ENCODE measurements around the gene IFNLR1. TPM values are rescaled to one million over a fixed set of nuclear protein-coding genes. Genes with fewer than 3 reads are reported as not detected.

The IFNLR1 gene
- total and polyA plus RNA-seq, 4 donors: 0.15 to 1.9 (median 0.32) TPM

DNA sequence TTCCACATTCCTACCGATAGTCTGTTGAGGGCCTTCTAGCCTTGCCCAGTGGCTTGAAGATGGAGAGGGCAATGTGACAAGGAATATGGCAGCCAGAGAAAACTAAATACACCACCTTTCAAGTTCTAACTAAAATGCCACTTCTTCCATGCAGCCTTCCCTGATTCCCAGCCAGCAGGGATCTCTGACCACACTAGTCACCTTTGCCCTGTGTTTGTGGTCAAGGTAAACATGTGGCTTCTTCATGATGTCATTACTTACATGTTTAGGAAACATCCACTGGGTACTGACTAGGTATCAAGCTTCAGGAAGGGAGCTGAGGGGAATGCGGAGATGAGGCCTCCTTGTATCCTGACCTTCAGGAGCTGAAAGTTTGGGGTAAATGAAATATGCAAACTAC lies 21.6 kb downstream of the IFNLR1 start:
- Histone ChIP-seq H3K27me3 (ENCODE audit: control insufficient read depth in 1 of 2, insufficient read depth in 2 of 2, low read length in 1 of 2) (no peaks in the 10 kb centered on the region), H3K36me3 (ENCODE audit: control insufficient read depth in 1 of 2, insufficient read depth in 2 of 2, low read length in 1 of 2) (no peaks in the 10 kb centered on the region), H3K4me3 (ENCODE audit: low read length in 2 of 2) (no peak overlapping the region), H3K9me3 (ENCODE audit: control insufficient read depth, low read length) (no peaks in the 10 kb centered on the region), H3K4me1 (ENCODE audit: control insufficient read depth in 1 of 2, insufficient read depth in 2 of 2, low read length in 2 of 2) (no peaks in the 10 kb centered on the region), H3K27ac (ENCODE audit: low read depth in 1 of 2, low read length in 2 of 2) (no peak overlapping the region)
- WGBS, 2 donors: 96 to 97% methylated on average over 2 of the region's 2 CpGs
- intact Hi-C loops (cut with DNase I): no loop called here
- ATAC-seq (ENCODE audit: low FRiP score) (no peak), DNase-seq (no peak)

DNA sequence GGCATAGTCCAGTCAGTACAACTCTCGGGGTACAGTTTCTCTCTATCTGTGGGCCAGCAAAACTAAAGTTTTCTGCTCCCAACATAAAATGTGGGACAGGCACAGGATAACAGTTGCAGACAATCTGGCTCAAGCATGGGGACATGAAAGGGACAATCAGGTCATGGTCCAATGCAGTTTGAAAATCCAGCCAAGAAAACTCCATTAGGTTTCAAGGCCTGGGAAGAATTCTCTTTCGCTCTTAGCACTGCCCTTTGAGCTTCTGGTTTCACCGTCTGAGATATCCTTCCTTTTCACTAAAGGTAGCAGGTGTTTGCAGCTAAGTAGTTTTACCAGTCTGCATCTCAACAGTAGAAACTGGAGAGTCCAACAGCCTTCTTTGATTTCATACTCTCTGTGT lies 23.1 kb downstream of the IFNLR1 start:
- no peaks in the 10 kb centered on the region for H3K27me3 ChIP-seq (ENCODE audit: control insufficient read depth in 1 of 2, insufficient read depth in 2 of 2, low read length in 1 of 2)
- no peaks in the 10 kb centered on the region for H3K9me3 ChIP-seq (ENCODE audit: control insufficient read depth, low read length)
- ATAC-seq (ENCODE audit: low FRiP score) (no peak), DNase-seq (no peak)
- no peaks in the 10 kb centered on the region for H3K36me3 ChIP-seq (ENCODE audit: control insufficient read depth in 1 of 2, insufficient read depth in 2 of 2, low read length in 1 of 2)
- intact Hi-C loops (cut with DNase I): no loop called here
- H3K4me1 ChIP-seq (ENCODE audit: control insufficient read depth in 1 of 2, insufficient read depth in 2 of 2, low read length in 2 of 2): no peaks in the 10 kb centered on the region
- H3K27ac ChIP-seq (ENCODE audit: low read depth in 1 of 2, low read length in 2 of 2): no peak overlapping the region
- H3K4me3 ChIP-seq (ENCODE audit: low read length in 2 of 2): no peak overlapping the region
- WGBS, 2 donors: 90 to 98% methylated on average over 3 of the region's 3 CpGs

DNA sequence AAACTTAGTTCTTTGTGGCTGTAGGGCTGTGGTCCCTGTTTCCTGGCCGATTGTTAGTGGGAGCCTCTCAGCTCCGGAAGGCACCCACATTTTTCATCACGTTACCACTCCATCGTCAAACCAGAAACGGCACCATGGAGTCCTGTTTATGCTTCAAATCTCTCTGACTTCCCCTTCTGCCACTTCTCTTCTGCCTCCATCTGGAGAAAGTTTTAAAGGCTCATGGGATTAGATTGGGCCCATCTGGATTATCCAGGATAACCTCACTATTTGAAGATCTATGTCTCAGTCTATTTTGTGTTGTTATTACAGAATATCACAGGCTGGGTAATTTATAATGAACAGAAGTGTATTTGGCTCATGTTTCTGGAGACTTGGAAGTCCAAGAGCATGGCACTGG lies 24.9 kb downstream of the IFNLR1 start:
- WGBS, 2 donors: 74 to 78% methylated on average over 5 of the region's 5 CpGs
- ATAC-seq (ENCODE audit: low FRiP score) (no peak), DNase-seq (no peak)
- intact Hi-C loops (cut with DNase I): no loop called here
- no peaks in the 10 kb centered on the region for H3K27me3 ChIP-seq (ENCODE audit: control insufficient read depth in 1 of 2, insufficient read depth in 2 of 2, low read length in 1 of 2)
- H3K36me3 ChIP-seq (ENCODE audit: control insufficient read depth in 1 of 2, insufficient read depth in 2 of 2, low read length in 1 of 2): no peaks in the 10 kb centered on the region
- no peaks in the 10 kb centered on the region for H3K4me1 ChIP-seq (ENCODE audit: control insufficient read depth in 1 of 2, insufficient read depth in 2 of 2, low read length in 2 of 2)
- H3K4me3 ChIP-seq (ENCODE audit: low read length in 2 of 2): no peak overlapping the region
- H3K27ac ChIP-seq (ENCODE audit: low read depth in 1 of 2, low read length in 2 of 2): no peak overlapping the region
- H3K9me3 ChIP-seq (ENCODE audit: control insufficient read depth, low read length): no peaks in the 10 kb centered on the region

DNA sequence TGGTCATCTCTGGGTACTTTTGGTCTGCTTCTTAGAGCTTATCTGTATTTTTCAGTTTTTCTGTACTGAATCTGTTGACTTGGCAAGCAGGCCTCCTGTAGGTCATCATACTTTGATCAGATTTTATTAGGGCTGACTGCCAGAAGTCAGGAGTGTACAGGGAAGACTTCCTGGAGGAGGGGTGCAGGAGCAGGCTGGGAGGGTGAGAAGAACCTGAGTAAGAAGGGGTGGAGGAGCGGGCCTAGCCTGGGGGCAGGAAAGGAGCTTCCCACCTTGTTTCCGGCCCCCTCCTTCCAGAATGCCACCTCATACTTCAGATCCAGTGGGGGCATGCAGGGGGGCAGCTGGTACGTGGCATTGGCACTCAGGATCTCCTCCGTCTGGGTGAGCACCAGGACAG lies 25.8 kb downstream of the IFNLR1 start:
- intact Hi-C loops (cut with DNase I): no loop called here
- no peak for DNase-seq
- Histone ChIP-seq H3K27me3 (ENCODE audit: control insufficient read depth in 1 of 2, insufficient read depth in 2 of 2, low read length in 1 of 2) (no peaks in the 10 kb centered on the region), H3K4me3 (ENCODE audit: low read length in 2 of 2) (no peak overlapping the region), H3K4me1 (ENCODE audit: control insufficient read depth in 1 of 2, insufficient read depth in 2 of 2, low read length in 2 of 2) (no peaks in the 10 kb centered on the region), H3K36me3 (ENCODE audit: control insufficient read depth in 1 of 2, insufficient read depth in 2 of 2, low read length in 1 of 2) (no peaks in the 10 kb centered on the region), H3K9me3 (ENCODE audit: control insufficient read depth, low read length) (no peaks in the 10 kb centered on the region), H3K27ac (ENCODE audit: low read depth in 1 of 2, low read length in 2 of 2) (no peak overlapping the region)
- no peak for ATAC-seq (ENCODE audit: low FRiP score)
- WGBS, 2 donors: 79 to 82% methylated on average over 4 of the region's 4 CpGs

DNA sequence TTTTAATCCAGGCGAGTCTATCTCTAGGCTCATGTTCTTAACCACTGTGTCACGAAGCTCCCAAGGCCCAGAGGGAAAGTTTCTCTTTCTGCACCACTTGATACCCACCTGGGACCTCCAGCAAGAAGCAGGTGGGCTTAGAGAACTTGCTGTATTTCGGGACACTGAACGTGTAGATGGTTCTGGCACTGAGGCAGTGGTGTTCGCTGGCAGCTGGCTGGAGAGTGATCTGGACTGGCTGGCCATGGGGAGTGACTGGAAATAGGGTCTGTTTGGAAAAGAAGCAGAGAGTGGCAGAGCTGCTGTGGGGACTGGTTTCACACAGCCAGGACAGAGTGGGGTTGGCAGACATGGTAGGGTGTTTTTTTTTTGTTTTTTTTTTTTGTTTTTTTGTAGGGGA lies 27.7 kb downstream of the IFNLR1 start:
- Histone ChIP-seq H3K27ac (ENCODE audit: low read depth in 1 of 2, low read length in 2 of 2) (no peak overlapping the region), H3K4me1 (ENCODE audit: control insufficient read depth in 1 of 2, insufficient read depth in 2 of 2, low read length in 2 of 2) (no peaks in the 10 kb centered on the region), H3K36me3 (ENCODE audit: control insufficient read depth in 1 of 2, insufficient read depth in 2 of 2, low read length in 1 of 2) (no peaks in the 10 kb centered on the region), H3K9me3 (ENCODE audit: control insufficient read depth, low read length) (no peaks in the 10 kb centered on the region), H3K4me3 (ENCODE audit: low read length in 2 of 2) (no peak overlapping the region), H3K27me3 (ENCODE audit: control insufficient read depth in 1 of 2, insufficient read depth in 2 of 2, low read length in 1 of 2) (no peaks in the 10 kb centered on the region)
- WGBS, 2 donors: 80% methylated on average over 5 of the region's 5 CpGs
- intact Hi-C loops (cut with DNase I): no loop called here
- DNase-seq (no peak), ATAC-seq (ENCODE audit: low FRiP score) (no peak)

DNA sequence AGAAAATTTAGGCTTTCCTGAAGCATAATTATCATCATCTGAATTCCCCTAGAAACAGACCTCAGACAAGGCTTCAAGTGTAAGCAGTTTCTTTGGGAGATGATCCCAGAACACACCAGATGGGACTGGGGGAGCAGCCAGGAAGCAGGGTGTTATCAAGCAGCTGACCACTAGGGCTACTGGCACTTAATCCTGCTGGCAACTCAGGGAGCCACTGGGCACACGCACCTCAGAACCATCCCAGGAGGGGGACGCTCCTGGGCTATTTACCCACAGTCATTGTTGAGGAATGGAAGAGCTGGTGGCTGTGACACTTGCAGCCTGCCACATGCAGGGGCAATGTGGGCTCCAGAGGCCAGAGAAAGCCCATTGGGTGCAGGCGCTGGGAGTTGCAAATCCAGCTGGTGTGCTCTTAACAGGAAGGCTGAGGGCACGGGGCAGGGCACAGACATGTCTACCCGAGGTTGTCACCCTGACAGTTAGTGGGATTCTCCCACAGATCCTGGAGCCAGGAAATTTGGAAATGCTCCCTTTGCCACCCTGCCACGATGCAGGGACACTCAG lies 29.1 kb downstream of the IFNLR1 start:
- intact Hi-C loops (cut with DNase I): no loop called here
- peak; percentile 10 for ATAC-seq (ENCODE audit: low FRiP score)
- Histone ChIP-seq H3K27ac (ENCODE audit: low read depth in 1 of 2, low read length in 2 of 2) (no peak overlapping the region), H3K36me3 (ENCODE audit: control insufficient read depth in 1 of 2, insufficient read depth in 2 of 2, low read length in 1 of 2) (no peaks in the 10 kb centered on the region), H3K27me3 (ENCODE audit: control insufficient read depth in 1 of 2, insufficient read depth in 2 of 2, low read length in 1 of 2) (no peaks in the 10 kb centered on the region), H3K9me3 (ENCODE audit: control insufficient read depth, low read length) (no peaks in the 10 kb centered on the region), H3K4me1 (ENCODE audit: control insufficient read depth in 1 of 2, insufficient read depth in 2 of 2, low read length in 2 of 2) (no peaks in the 10 kb centered on the region), H3K4me3 (ENCODE audit: low read length in 2 of 2) (no peak overlapping the region)
- 84 to 87% methylated on average over 6 of the region's 6 CpGs for WGBS, 2 donors
- DNase-seq: no peak

DNA sequence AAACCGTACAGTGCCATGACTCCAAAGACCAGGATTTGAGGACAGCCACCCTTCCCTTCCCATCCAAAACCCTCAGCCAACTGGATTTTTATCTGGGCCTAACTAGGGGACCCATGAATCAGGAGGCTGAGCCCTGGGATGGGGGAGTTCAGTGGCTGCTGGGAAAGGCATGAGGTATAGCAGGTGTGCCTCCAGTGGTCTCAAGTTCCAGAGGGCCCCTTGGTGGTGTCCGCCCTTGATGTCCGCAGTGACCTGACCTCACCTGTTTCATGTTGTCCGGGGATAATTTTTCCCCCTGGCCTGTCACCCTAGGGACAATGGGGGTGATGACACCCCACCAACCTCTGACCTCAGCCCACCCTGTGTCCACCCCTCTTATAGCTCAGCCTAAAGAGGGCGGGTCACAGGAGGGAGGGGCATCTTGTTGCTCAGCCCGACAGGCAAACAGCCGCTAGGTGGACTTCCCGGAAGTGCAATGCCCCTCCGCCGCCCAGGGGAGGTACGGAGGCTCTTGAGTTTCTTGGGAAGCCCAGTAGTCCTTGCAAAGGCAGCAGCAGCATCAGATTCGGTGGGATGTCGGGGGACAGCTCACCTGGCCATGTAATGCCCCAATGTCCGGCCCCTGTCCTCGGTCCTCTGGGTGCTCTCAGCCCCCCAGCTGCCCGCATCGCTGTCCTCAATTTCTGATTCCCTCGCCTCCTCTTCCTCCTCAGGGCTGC lies 30.4 kb downstream of the IFNLR1 start:
- DNase-seq: no peak
- Histone ChIP-seq H3K4me1 (ENCODE audit: control insufficient read depth in 1 of 2, insufficient read depth in 2 of 2, low read length in 2 of 2) (no peaks in the 10 kb centered on the region), H3K4me3 (ENCODE audit: low read length in 2 of 2) (no peak overlapping the region), H3K27me3 (ENCODE audit: control insufficient read depth in 1 of 2, insufficient read depth in 2 of 2, low read length in 1 of 2) (no peaks in the 10 kb centered on the region), H3K9me3 (ENCODE audit: control insufficient read depth, low read length) (no peaks in the 10 kb centered on the region), H3K36me3 (ENCODE audit: control insufficient read depth in 1 of 2, insufficient read depth in 2 of 2, low read length in 1 of 2) (no peaks in the 10 kb centered on the region), H3K27ac (ENCODE audit: low read depth in 1 of 2, low read length in 2 of 2) (no peak overlapping the region)
- ATAC-seq (ENCODE audit: low FRiP score): no peak
- intact Hi-C loops (cut with DNase I): no loop called here
- WGBS, 2 donors: 93 to 94% methylated on average over 18 of the region's 18 CpGs

DNA sequence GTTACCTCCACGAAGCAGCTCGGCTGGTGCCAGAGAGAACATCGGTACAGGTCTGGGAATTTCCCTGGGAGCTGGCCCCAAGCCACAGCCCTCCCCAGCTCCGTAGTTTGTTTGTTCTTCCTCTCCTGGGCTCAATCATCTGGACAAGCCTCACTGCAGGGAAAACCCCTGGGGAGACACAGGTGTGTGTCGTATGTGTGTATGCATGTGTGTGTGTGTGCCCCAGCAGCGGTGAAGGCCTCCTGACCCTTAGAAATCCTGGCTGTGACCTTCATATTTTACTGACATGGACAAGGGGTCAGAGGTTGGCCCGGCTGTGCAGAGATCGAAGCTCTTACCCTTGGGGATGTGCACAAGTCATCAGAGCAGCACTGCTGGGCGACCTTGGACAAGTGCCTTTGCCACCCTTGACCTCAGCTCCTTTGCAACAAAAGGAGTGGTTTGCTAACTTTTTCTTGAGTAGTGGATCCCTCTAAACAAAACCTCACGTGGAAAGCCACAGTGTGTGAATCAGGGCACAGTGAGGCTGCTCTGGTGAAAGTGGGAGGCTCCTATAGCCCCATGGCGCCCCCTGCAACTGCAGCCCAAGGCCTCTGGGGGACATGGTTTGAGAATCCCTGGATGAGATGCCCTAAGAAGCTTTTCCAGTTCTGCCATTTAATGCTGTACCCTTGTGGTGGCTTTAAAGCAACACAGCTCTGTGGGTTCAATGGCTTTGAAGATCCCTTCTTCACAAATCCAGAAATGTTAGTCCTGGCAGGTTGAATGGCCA lies 31.9 kb downstream of the IFNLR1 start:
- Histone ChIP-seq H3K36me3 (ENCODE audit: control insufficient read depth in 1 of 2, insufficient read depth in 2 of 2, low read length in 1 of 2) (no peaks in the 10 kb centered on the region), H3K4me1 (ENCODE audit: control insufficient read depth in 1 of 2, insufficient read depth in 2 of 2, low read length in 2 of 2) (no peaks in the 10 kb centered on the region), H3K9me3 (ENCODE audit: control insufficient read depth, low read length) (no peaks in the 10 kb centered on the region), H3K27me3 (ENCODE audit: control insufficient read depth in 1 of 2, insufficient read depth in 2 of 2, low read length in 1 of 2) (no peaks in the 10 kb centered on the region), H3K27ac (ENCODE audit: low read depth in 1 of 2, low read length in 2 of 2) (no peak overlapping the region), H3K4me3 (ENCODE audit: low read length in 2 of 2) (no peak overlapping the region)
- no peak for ATAC-seq (ENCODE audit: low FRiP score)
- WGBS, 2 donors: 63 to 66% methylated on average over 11 of the region's 11 CpGs
- intact Hi-C loops (cut with DNase I): no loop called here
- DNase-seq: no peak

DNA sequence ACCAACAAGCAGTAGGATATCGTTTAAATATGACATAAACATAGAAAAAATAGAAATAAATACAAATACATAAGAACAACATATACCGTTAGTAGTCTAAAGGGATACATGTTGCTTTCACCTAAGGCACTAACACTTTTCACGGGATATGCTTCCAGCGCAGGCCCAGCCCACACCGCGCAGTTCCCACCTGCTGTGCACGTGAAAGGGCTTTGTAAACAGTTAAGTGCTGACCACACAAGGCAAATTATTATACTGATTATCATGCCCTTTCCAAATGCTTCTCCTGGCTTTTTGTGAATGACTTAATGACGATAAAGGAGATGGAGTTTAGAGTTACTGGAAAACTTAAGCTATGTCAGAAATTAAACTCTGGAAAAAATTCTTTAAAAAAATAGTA lies 32.9 kb downstream of the IFNLR1 start:
- ATAC-seq (ENCODE audit: low FRiP score) (no peak), DNase-seq (no peak)
- H3K27me3 ChIP-seq (ENCODE audit: control insufficient read depth in 1 of 2, insufficient read depth in 2 of 2, low read length in 1 of 2): no peaks in the 10 kb centered on the region
- H3K36me3 ChIP-seq (ENCODE audit: control insufficient read depth in 1 of 2, insufficient read depth in 2 of 2, low read length in 1 of 2): no peaks in the 10 kb centered on the region
- intact Hi-C loops (cut with DNase I): no loop called here
- no peak overlapping the region for H3K27ac ChIP-seq (ENCODE audit: low read depth in 1 of 2, low read length in 2 of 2)
- no peaks in the 10 kb centered on the region for H3K9me3 ChIP-seq (ENCODE audit: control insufficient read depth, low read length)
- no peaks in the 10 kb centered on the region for H3K4me1 ChIP-seq (ENCODE audit: control insufficient read depth in 1 of 2, insufficient read depth in 2 of 2, low read length in 2 of 2)
- no peak overlapping the region for H3K4me3 ChIP-seq (ENCODE audit: low read length in 2 of 2)
- whole genome bisulfite sequencing, 2 donors: 78 to 84% methylated on average over 8 of the region's 8 CpGs
